Hematopoietic multipotent progenitor cell (in vitro differentiated cells): ENCODE data around the gene GYG1. TPM values are rescaled to one million over a fixed set of nuclear protein-coding genes. Genes with fewer than 3 reads are reported as not detected.

Source experiments
- DNase-seq, 3 donors: peaks; one replicate each; pipeline ENCODE4 v3.0.0-alpha.2; 2011 to 2015; ENCODE audit warnings: low read depth in 2 of 3, low spot score in 2 of 3
- total RNA-seq: library from RNA; depleted of rRNA; stranded (reverse); fragments of >200 nt; gene quantifications from one replicate; pipeline ENCODE4 v1.2.3, GENCODE V29; 2012

The GYG1 gene
- 38.2 TPM for total RNA-seq

DNA sequence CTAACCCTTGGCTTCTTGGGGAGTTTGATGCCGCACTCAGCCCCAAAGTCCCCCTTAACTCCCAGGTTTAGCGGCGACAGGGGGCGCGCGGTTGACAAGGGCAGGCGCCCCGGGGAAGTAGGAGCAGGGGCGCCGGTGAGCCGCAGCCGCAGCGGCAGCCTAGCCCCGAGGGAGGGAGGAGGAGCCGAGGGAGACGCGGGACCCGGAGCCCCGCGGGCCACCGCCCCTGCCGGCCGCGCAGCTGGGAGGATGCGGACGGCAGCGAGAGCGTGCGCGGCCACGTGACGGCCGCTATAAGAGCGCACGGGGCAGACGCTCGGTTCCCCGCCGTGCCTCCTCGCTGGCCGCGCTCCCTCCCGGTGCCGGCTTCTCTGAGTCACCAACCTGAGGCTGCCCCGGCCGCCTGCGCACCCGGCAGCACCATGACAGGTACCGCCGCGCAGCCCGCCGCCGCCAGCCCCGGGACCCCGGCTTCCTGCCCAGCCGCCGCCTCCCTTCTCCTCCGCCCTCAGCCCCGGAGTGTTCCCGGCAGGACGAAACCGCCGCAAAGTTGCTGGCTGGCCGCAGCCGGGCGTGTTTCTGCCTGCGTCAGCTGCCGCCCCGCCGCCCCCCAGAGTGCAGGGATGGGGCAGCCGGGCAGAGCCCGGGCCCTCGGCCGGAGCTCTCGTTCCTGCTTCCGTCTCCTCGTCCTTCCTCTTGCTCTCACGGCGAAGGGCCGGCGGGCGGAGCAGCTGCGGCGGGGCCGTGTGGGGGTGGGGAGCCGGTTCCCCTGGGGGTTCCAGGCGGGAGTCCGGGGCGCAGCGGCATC lies at the start of gene GYG1:
GYG1 (plus strand) TSS at position 322 of the 808 bp plus-strand sequence; CDS start at position 423, 101 bp downstream.
- DNase-seq, result peak; percentile 70 to 87 (median 84)

DNA sequence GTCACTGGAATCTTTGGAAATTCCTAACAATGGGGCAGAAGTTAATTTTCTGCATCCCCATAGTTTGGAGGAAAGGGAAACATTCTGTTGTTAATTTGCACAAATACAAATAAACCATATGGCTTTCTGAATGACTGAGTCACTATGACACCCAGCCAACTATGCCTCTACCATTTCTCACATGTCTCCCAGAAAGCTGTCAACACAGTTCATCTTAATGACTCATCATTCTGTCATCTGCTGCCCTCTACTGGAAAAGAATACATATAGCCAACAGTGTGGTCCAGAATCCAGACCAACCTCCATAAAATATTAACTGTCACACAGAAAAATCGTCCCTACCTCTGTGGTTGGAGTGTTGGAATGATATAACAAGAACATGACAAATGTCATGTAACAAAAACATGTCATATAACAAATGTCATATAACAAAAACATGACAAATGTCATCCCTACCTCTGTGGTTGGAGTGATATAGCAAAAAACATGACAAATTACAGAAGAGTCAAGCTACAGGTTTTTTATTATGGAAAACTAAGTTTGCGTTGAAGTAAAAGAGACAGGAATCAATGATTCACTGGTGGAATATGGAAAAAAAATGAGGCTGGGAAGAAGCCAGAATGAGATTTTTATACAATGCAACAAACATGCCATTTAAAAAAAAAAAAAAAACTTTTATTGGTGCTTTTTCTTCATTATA lies 47.7 kb upstream of the GYG1 start:
- DNase-seq, result peak in 2 of 3 donors; percentile 56 to 76

DNA sequence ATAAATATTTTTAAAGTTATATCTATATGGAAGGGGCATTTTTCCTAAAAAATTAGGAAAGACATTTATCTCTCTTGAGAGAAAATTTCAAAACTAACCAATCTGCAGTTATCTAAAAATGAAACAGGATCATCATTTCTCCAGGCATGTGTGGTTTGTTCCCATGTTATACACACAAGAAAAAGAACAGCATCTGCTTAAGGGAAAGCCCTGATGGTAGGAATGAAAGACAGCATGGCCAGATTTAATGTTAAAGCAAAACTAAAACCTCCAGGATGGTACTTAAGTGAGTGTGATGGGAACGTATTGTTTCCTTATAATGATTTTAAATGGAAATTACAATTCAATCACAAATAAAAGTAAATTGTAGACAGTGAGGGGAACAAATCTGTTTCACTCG lies 46.2 kb upstream of the GYG1 start:
- no peak for DNase-seq

DNA sequence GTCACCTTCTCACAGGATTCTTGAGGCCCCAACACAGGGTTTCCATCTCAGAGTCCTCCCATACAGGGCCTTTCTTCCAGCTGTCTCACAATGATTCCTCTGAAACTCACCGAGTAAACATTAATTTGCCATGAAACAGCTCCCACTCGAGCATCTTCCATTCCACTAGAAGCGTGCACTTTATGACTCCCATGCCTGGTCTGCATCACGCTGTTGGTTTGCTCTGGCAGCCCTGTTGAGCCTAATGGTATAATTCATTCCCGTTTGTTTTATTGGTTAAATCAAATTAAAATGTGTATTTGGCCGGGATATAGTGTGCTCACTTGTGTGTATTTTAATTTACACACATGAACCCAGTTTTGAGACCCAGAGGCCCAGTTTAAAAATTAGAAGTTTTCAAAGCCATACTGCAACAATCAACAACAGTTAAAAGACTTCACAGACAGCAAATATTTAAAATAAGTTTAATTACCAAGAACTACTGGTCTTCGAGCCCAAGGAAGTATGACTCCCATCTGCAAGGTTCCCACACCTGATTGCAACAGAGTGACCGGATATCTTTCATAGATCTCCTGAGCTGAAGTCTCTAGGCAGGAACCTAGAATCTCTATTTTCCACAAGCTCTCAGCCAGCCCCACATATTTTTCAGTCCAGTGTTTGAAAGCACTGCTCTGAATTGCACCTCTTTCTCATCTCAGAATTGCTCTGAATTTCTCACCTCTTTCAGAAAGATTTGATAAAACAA lies 42.3 kb upstream of the GYG1 start:
- no peak for DNase-seq

DNA sequence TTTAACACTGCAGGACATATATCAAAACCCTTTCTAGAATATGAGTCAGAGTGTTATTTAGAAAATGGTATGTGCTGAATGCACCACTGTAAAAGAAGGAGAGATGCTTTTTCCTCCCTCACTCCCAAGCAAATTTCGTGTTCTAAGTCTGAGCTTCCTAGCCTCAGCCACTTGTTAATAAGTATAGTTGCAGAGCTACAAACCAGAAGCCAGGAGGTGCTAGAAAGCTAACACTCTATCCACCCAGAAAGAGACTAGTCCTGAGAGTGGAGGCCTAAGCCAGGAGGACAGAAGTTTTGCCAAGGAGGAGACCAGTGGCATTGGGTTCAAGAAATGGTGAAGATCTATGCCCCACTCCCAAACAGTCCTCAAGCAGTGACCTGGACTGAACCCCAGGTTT lies 40.5 kb upstream of the GYG1 start:
- DNase-seq, result no peak

DNA sequence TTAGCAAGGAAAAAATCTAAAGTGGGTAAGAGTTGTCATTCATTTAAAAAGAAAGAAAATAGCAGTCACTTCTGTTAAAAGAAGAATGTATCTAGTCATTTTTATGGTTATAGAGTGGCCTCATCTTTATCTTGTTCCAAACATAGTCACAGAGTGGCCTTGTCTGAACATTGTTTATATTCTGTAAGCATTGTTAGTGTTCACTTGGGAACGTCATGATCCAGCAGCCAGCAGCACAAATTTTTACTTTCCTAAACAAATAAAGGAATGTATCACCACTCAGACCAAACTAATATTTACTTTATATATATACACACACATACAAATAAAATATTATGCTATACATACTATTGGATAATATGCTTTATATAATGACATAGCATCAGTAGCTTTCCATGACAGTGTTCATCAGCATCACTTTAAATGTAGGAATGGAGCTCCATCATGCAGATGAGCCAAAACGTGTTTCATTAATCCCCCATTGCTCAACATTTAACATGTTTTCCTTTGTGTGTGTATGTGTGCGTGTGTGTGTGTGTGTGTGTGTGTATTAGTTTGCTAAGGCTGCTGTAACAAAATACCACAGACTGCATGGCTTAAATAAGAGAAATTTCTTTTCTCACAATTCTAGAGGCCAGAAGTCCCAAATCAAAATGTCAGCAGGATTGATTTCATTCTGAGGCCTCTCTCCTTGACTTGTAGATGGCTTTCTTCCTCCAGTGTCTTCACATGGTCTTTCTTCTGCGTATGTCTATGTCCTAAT lies 39.6 kb upstream of the GYG1 start:
- no peak for DNase-seq

- DNase-seq, result no peak
Measured at GRCh38 chr3:148953094-148953493, 38.2 kb upstream of the GYG1 start.

- DNase-seq, result no peak
Measured at GRCh38 chr3:148954981-148955380, 36.4 kb upstream of the GYG1 start.

DNA sequence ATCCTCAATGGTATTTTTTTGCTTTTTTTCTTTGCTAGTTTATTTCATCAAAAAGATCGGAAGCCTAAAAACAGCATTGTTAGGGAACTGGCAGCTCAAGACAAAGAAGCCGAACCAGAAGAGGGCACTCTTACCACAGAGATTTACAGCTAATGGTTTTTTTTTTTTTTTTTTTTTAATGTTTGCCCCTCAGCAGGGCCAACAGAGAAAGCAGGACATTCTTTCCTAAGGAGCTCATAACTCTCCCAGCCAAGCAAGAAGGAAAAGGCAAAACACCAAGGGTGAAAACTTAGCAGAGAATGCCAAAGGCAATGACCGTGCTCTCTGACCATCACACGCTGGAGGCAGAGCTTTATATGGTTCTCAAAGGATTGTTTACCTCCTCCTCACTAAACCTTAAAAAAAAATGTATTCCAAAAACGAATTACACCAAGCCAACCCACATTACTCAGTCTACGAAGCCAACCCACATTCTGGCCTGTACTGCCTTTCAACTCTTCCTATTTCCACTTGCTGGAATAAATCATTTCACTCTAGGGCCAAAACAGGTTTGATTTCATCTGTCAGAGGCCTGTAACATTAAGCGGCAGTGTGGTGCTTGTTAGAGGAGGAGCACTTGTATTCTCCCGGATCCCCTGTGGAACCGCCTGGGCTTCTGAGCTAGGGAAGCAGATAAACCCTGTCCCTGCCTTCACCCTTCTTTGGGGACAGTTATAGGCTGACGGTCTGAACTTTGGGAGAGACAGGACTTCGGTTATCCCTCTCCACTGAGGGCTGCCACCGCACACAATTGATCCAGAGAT lies 35.6 kb upstream of the GYG1 start:
- DNase-seq, result peak; percentile 10 to 78 (median 55)

DNA sequence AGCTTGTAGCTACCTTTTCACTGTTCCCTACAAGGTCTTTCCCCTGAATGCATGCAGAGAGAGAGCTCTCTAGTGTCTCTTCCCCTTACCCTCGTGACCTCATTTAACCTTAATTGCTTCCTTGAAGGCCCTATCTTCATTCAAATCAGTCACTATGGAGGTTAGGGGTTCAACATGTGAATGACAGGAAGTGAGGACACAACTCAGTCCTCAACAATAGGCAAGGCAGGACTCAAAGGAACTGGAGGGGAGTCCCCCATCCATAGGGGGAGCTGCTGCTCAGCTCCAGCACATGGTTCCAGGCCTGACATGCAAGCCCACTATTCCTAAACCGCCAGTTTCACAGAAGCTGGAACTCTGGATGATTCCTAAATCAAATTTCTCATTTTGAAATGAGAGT lies 33.8 kb upstream of the GYG1 start:
- DNase-seq, result peak in 1 of 3 donors; percentile 36

GRCh38 chr3:148958696-148959095 lies 32.6 kb upstream of the GYG1 start:
- no peak for DNase-seq

DNA sequence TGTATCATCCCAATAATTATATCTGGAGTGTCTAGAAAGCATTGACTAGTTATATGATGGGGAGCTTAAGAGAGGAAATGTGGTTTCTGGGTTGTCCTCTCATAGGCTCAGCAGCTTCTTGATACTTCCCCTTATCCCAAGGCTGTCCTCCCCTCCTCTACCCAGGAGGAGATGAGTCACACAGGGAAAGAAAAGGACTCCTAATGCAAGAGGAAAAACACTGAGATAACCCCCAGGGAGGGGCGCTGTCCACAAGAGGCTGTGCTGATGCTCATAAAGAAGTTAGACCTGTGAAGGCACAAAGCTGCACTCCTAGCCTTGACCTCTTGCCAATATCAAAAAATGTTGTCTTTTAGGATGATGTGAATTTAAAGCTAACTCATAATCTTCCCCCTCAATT lies 28.8 kb upstream of the GYG1 start:
- DNase-seq, result peak in 1 of 3 donors; percentile 26

- no peak for DNase-seq
Measured at GRCh38 chr3:148964809-148965208, 26.5 kb upstream of the GYG1 start.

DNA sequence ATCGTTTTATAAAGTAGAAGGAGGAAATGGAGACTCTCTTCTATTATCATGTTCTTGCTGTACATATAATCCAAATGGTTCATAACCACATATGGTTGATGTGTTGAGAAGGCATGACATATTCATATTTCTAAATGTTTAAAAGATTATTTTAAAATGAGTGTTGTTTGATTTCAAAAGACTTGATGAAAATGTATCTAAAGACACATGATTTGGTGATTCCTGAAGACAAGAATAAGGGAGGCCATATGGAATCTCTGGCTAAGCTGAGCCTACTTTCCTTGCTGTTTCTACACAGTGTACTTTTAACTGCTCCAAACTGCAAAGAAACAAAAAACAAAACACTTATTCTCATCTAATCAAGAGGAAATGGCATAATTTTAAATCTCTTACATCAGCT lies 23.0 kb upstream of the GYG1 start:
- DNase-seq, result no peak

GRCh38 chr3:148970271-148970670 lies 21.1 kb upstream of the GYG1 start:
- DNase-seq, result no peak

- DNase-seq, result no peak
Measured at GRCh38 chr3:148971401-148972163, 19.8 kb upstream of the GYG1 start.

DNA sequence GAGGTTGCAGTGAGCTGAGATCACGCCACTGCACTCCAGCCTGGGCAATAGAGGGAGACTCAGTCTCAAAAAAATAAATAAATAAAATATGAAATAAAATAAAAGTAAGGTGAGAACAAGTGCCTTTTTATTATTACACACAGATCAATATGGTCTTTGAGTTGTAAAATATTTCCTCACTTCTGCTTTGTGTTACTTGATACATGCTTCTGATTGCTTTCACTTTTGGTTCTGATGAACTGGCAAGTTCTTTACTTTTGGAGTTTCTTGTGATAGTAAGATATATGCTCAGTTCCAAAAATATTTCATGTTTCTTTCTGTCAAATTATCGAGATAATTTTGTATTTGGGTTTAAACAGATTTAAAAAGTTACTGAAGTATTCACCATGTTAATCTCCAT lies 16.6 kb upstream of the GYG1 start:
- DNase-seq, result peak in 1 of 3 donors; percentile 24

DNA sequence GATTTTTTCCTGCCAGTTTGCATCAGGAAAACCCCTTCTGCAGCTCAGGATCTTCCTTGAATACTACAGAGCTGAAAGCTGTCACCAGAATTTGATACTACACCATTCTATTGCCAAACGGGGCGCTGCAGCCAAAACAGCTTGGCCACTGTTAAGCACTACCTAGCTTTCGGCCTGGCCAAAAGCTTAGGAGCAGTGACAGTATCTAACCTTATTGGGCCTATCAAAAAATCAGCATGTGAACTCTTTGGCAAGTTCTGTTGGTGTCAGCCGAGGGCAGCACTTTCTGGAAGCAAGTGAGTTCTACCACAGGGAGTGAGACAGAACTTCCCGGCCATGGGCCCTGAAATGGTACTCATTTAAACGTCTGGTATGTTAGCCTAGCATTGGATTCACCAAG lies 16.1 kb upstream of the GYG1 start:
- no peak for DNase-seq

DNA sequence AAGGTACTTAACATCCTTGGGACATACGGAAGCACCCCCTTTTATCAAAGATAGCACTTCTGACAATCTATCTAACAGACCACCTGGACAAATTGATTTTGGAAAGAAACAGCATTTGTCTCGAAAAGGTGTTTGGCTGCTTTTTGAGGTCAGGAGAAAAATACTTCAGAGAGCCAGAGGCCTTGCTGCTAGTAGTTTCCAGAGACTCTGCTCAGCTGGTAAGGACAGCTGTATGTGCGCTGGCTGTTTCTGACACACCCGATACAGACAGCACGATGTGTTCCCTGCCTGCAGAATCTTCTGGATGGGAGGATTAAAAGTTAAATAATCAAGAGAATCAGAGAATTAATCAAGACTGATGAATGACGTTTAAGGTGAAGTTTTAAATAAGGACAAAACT lies 15.6 kb upstream of the GYG1 start:
- DNase-seq, result no peak
